Stimulated activated effector memory CD8-positive, alpha-beta T cell treated with anti-CD3 and anti-CD28 coated beads, Interleukin-12 subunit alpha, Interleukin-12 subunit beta, amount 100 ng/mL, for 72 hours (primary cell): Measurements from ENCODE around the gene FAM118A.
A peak's percentile ranks its signal among the peaks of the same experiment; 100 is the strongest.
"Not testable (repeated sequence)": the region's sequence is repeated elsewhere in the genome, so short reads cannot be mapped to it uniquely, and the experiment has no call there.

ENCODE experiments used
- ATAC-seq: fragments of 150-1000 bp; cut with Tn5 transposase; 2 replicates; pipeline ENCODE4 v1.10.0; 2021
- DNase-seq, 2 donors: peaks; one replicate each; pipeline ENCODE4 v3.0.0; 2021 to 2022; ENCODE audit warnings: low spot score in 2 of 2
- H3K27ac Mint-ChIP-seq: one replicate; pipeline ENCODE4 v1.8.0; 2022; ENCODE audit warnings: mild to moderate bottlenecking, mixed read lengths
- H3K36me3 Mint-ChIP-seq: one replicate; pipeline ENCODE4 v1.8.0; 2022; ENCODE audit warnings: mild to moderate bottlenecking, mixed read lengths
- H3K4me1 Mint-ChIP-seq: one replicate; pipeline ENCODE4 v1.8.0; 2022; ENCODE audit warnings: mixed read lengths
- H3K4me3 Mint-ChIP-seq: one replicate; pipeline ENCODE4 v1.8.0; 2022; ENCODE audit warnings: mild to moderate bottlenecking, mixed read lengths
- H3K9me3 Mint-ChIP-seq: one replicate; pipeline ENCODE4 v1.8.0; 2022; ENCODE audit warnings: mixed read lengths

The FAM118A gene

DNA sequence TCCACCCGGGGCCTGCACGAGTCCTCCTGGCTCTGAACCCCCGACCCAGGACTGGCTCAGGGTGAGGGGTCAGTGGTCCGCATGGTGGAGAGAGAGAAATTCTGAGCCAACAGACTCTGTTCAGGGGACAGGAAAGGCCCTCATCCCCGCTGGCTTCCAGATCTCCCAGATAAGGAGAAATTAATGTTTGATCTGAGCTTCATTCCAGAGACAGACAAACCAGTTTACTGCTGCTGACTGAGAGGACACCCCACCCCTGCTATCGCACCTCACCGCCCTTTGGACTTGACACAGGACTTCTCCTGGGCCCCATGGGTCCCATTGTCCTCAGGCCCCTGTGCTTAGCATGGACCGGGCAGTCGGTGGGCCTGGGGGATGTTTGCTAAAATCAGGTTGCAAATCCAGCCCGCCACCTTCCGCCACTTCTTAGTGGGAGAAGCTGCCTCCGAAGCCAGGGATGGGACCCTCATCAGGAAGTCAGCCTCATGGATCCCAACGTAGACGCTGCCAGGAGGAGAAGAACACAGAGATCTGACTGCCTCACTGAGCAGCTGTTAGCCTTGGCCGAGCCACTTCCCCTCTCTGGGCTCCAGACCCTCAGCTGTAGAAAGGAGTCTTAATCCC, 36.2 kb upstream of the FAM118A start:
- DNase-seq (no peak), ATAC-seq (no peak)
- peak overlapping the region; percentile 40 for H3K27ac Mint-ChIP-seq
- no peaks in the 10 kb centered on the region for H3K9me3 Mint-ChIP-seq
- no peak overlapping the region for H3K4me3 Mint-ChIP-seq
- H3K36me3 Mint-ChIP-seq: peaks cover 14% of the 10 kb centered on the region
- peaks cover 13% of the 10 kb centered on the region for H3K4me1 Mint-ChIP-seq

GRCh38 chr22:45276507-45277105, 33.1 kb upstream of the FAM118A start:
- no peak for DNase-seq
- no peaks in the 10 kb centered on the region for H3K36me3 Mint-ChIP-seq
- no peak overlapping the region for H3K27ac Mint-ChIP-seq
- no peak overlapping the region for H3K4me3 Mint-ChIP-seq
- no peaks in the 10 kb centered on the region for H3K9me3 Mint-ChIP-seq
- no peaks in the 10 kb centered on the region for H3K4me1 Mint-ChIP-seq
- no peak for ATAC-seq

DNA sequence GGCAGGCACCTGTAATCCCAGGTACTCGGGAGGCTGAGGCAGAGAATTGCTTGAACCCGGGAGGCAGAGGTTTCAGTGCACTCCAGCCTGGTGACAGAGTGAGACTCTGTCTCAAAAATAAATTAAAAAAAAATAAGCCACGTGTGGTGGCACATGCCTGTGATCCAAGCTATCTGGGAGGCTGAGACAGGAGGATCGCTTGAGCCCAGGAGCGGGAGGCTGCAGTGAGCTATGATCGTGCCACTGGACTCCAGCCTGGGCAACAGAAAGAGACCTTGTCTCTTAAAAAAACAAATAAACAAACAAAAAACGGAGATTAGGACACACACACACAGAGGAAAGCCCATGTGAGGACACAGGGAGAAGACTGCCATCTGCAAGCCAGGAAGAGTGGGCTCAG, 32.0 kb upstream of the FAM118A start:
- H3K4me3 Mint-ChIP-seq, H3K9me3 Mint-ChIP-seq, H3K4me1 Mint-ChIP-seq, DNase-seq, H3K36me3 Mint-ChIP-seq, H3K27ac Mint-ChIP-seq, ATAC-seq: not testable (repeated sequence)

DNA sequence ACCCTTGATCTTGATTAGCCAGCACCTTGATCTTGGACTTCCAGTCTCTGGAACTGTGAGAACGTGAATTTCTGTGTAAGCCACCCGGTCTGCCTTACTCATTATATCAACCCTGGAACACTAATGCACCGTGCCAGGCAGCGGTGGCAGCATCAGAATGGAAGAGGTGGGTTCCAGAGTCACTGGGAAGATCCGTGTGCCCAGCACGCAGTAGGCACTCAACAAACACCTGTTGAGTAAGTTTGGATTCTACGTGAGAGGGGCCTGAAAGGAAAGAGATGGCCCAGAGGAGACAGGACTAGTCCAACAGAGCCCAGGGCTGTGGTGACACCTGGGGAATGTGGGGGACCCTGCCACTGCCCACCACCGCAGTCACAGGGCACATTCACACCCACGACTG, 31.6 kb upstream of the FAM118A start:
- H3K27ac Mint-ChIP-seq: no peak overlapping the region
- H3K4me1 Mint-ChIP-seq: no peaks in the 10 kb centered on the region
- H3K9me3 Mint-ChIP-seq: no peaks in the 10 kb centered on the region
- ATAC-seq: no peak
- no peak for DNase-seq
- no peak overlapping the region for H3K4me3 Mint-ChIP-seq
- no peaks in the 10 kb centered on the region for H3K36me3 Mint-ChIP-seq

- Mint-ChIP-seq H3K4me3 (no peak overlapping the region), H3K9me3 (no peaks in the 10 kb centered on the region), H3K36me3 (no peaks in the 10 kb centered on the region), H3K4me1 (no peaks in the 10 kb centered on the region), H3K27ac (no peak overlapping the region)
- DNase-seq: no peak
- no peak for ATAC-seq
Observed at GRCh38 chr22:45280587-45280980, 29.1 kb upstream of the FAM118A start.

DNA sequence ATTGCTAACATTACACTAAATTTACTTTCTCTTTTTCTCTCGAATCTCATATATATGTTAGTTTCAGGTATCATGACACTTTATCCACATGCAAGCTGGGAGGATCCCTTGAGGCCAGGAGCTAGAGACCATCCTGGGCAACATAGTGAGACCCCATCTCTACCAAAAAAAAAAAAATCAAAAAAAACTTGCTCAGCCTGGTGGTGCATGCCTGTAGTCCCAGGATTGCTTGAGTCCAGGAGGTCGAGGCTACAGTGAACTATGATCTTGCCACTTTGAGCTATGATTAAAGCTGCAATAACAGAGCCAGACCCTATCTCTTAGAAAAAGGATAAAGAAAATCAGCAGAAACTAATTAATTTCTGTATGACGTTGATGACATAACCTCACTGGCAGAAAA, 28.7 kb upstream of the FAM118A start:
- ATAC-seq (no peak), DNase-seq (no peak)
- H3K9me3 Mint-ChIP-seq: no peaks in the 10 kb centered on the region
- no peak overlapping the region for H3K27ac Mint-ChIP-seq
- H3K36me3 Mint-ChIP-seq: no peaks in the 10 kb centered on the region
- no peaks in the 10 kb centered on the region for H3K4me1 Mint-ChIP-seq
- H3K4me3 Mint-ChIP-seq: no peak overlapping the region

DNA sequence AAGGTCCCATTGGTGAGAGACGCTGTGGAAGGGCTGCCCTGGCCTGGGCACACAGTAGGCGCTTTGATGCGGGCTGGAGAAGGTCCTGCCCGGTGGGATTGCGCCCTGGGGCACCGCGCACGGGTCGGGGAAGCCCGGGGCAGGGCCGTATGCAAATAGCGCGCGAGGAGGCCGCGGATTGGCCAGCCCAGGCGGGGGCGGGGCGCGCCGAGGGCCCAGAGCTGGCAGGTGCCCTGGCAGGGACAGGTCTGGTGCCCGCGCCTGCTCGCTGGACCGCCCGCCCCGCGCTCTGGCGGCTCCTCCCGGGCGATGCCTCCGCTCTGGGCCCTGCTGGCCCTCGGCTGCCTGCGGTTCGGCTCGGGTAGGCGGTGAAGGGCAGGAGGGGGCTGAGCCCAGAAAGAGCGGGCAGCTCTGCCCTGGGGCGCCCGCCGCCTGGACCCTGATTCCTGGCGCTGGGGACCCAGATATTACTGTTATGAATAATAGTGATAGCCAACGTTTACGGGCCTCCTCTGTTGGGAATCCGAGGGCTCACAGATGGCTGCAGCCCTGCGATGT, 24.9 kb upstream of the FAM118A start, which contains the start of gene UPK3A:
UPK3A (plus strand) TSS at position 245 of the 558 bp plus-strand sequence; CDS start at position 310, 65 bp downstream.
- DNase-seq (peak in 1 of 2 donors; percentile 22), ATAC-seq (peak; percentile 87)
- Mint-ChIP-seq H3K4me1 (no peaks in the 10 kb centered on the region), H3K27ac (no peak within 1 kb of the TSS), H3K9me3 (no peaks in the 10 kb centered on the region), H3K4me3 (no peak within 1 kb of the TSS), H3K36me3 (no peaks in the 10 kb centered on the region)

- no peak overlapping the region for H3K27ac Mint-ChIP-seq
- ATAC-seq (no peak), DNase-seq (no peak)
- no peaks in the 10 kb centered on the region for H3K36me3 Mint-ChIP-seq
- no peak overlapping the region for H3K4me3 Mint-ChIP-seq
- H3K4me1 Mint-ChIP-seq: no peaks in the 10 kb centered on the region
- no peaks in the 10 kb centered on the region for H3K9me3 Mint-ChIP-seq
Observed at GRCh38 chr22:45285263-45286058, 24.3 kb upstream of the FAM118A start.

- no peaks in the 10 kb centered on the region for H3K36me3 Mint-ChIP-seq
Observed at GRCh38 chr22:45286854-45287551, 22.7 kb upstream of the FAM118A start.

DNA sequence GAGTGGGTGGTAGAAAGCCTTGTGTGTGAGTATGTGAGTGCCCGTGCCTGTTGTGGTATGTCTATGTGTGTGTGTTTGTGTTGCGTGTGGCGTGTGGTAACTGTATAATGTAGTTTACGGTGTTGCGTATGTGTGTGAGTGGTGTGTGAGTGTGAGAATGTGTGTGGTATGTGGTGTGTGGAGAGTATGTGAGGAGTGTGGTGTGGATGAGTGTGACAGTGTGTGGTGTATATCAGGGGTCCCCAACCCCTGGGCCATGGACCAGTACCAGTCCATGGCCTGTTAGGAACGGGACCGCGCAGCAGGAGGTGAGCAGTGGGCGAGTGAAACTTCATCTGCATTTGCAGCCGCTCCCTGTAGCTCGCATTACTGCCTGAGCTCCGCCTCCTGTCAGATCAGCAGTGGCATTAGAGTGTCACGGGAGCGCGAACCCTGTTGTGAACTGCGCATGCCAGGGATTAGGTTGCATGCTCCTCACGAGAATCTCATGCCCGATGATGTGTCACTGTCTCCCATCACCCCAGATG, 19.3 kb upstream of the FAM118A start:
- H3K4me1 Mint-ChIP-seq: no peaks in the 10 kb centered on the region
- DNase-seq (no peak), ATAC-seq (no peak)
- H3K9me3 Mint-ChIP-seq: no peaks in the 10 kb centered on the region
- H3K36me3 Mint-ChIP-seq: no peaks in the 10 kb centered on the region
- no peak overlapping the region for H3K27ac Mint-ChIP-seq
- H3K4me3 Mint-ChIP-seq: no peak overlapping the region

More at GRCh38 chr22:45286854-45287551, 22.7 kb upstream of the FAM118A start:
- Mint-ChIP-seq H3K4me3 (no peak overlapping the region), H3K27ac (no peak overlapping the region), H3K9me3 (no peaks in the 10 kb centered on the region), H3K4me1 (no peaks in the 10 kb centered on the region)
- DNase-seq (no peak), ATAC-seq (no peak)

GRCh38 chr22:45291061-45291930, 18.4 kb upstream of the FAM118A start:
- Mint-ChIP-seq H3K4me3 (no peak overlapping the region), H3K27ac (no peak overlapping the region), H3K9me3 (no peaks in the 10 kb centered on the region), H3K4me1 (peaks cover under 1% of the 10 kb centered on the region), H3K36me3 (no peaks in the 10 kb centered on the region)
- ATAC-seq (peak; percentile 60), DNase-seq (no peak)

GRCh38 chr22:45291931-45292290, 17.8 kb upstream of the FAM118A start:
- ATAC-seq (no peak), DNase-seq (no peak)
- no peaks in the 10 kb centered on the region for H3K9me3 Mint-ChIP-seq
- H3K27ac Mint-ChIP-seq: no peak overlapping the region
- H3K4me1 Mint-ChIP-seq: peaks cover 6% of the 10 kb centered on the region
- H3K4me3 Mint-ChIP-seq: no peak overlapping the region
- H3K36me3 Mint-ChIP-seq: no peaks in the 10 kb centered on the region

DNA sequence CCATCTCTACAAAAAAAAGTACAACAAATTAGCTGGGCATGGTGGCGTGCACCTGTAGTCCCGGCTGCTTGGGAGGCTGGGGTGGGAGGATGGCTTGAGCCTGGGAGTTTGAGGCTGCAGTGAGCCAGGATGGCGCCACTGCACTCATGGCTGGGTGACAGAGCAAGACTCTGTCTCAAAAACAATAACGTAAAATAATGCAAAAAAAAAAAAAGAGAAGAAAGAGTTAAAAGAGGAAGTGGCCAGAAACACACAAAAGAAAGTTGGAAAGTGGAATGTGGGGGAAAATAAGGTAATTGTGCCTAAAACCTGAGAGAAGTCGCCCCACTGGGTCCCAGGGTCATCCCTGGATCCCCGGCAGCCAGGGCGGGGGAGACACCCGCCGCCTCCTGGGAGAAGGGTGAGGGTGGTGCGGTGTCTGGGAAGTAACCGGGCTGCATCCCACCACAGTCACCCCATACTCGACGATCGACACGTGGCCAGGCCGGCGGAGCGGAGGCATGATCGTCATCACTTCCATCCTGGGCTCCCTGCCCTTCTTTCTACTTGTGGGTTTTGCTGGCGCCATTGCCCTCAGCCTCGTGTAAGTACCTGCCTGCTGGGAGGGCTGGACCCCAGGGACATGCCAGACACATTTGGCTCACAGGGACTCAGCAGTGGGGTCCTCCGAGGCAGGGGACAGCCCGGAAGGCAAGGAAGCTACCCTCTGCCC, 16.8 kb upstream of the FAM118A start:
- H3K4me3 Mint-ChIP-seq: no peak overlapping the region
- DNase-seq: no peak
- H3K4me1 Mint-ChIP-seq: peaks cover 9% of the 10 kb centered on the region
- H3K9me3 Mint-ChIP-seq: no peaks in the 10 kb centered on the region
- no peaks in the 10 kb centered on the region for H3K36me3 Mint-ChIP-seq
- no peak overlapping the region for H3K27ac Mint-ChIP-seq
- no peak for ATAC-seq

DNA sequence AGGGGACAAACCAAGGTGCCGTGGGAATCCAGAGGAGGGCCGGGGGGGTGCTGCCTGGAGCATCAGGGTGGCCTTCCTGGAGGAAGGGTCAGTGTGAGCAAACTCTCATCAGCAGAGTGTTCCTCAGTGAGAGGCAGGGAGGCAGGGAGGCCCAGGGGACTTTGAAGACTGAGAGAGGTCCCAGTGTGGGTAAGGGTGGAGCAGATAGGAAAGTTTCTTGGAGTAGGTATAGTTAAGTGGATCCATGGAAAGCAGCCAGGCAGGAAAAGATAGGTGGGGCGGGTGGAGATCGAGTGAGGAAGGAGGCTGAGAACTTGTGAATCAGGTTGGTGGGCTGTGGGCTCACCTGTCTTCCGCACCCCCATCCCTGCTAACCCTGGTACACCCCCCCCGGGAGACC, 15.7 kb upstream of the FAM118A start:
- Mint-ChIP-seq H3K36me3 (no peaks in the 10 kb centered on the region), H3K4me3 (no peak overlapping the region)

More for the DNA sequence above, 15.7 kb upstream of the FAM118A start:
- no peak for ATAC-seq
- Mint-ChIP-seq H3K9me3 (no peaks in the 10 kb centered on the region), H3K27ac (no peak overlapping the region), H3K4me1 (peaks cover 9% of the 10 kb centered on the region)
- no peak for DNase-seq
